NCI-H1694 treated with DMSO at 0.1 percent for 48 hours (cell line): ENCODE measurements around the gene ABAT.

Source experiments
- DNase-seq: peaks from one replicate; lab custom pipeline; 2025; lab: John Stamatoyannopoulos, UW

The ABAT gene

GRCh38 chr16:8674413-8675022 is at the start of gene ABAT:
Gene ABAT (plus strand): TSS chr16:8674617. CDS start chr16:8735740, 61,123 bp downstream.
- peak; percentile 23 for DNase-seq

GRCh38 chr16:8625491-8626087 is 48.8 kb upstream of the ABAT start:
- DNase-seq, result no peak

- no peak for DNase-seq
Observed at GRCh38 chr16:8626946-8627345, 47.5 kb upstream of the ABAT start.

GRCh38 chr16:8627456-8627855 is 47.0 kb upstream of the ABAT start:
- no peak for DNase-seq

GRCh38 chr16:8628981-8629725 is 45.3 kb upstream of the ABAT start:
- DNase-seq, result no peak

- no peak for DNase-seq
Observed at GRCh38 chr16:8630255-8630953, 44.0 kb upstream of the ABAT start.

GRCh38 chr16:8631373-8631772 is 43.0 kb upstream of the ABAT start:
- no peak for DNase-seq

GRCh38 chr16:8631818-8632465 is 42.5 kb upstream of the ABAT start:
- DNase-seq, result no peak

GRCh38 chr16:8632675-8633182 is 41.7 kb upstream of the ABAT start:
- DNase-seq, result no peak

GRCh38 chr16:8634991-8635736 is 39.3 kb upstream of the ABAT start:
- no peak for DNase-seq

GRCh38 chr16:8639694-8640093 is 34.7 kb upstream of the ABAT start:
- no peak for DNase-seq

GRCh38 chr16:8641671-8642070 is 32.7 kb upstream of the ABAT start:
- no peak for DNase-seq

GRCh38 chr16:8642146-8642545 is 32.3 kb upstream of the ABAT start:
- no peak for DNase-seq

GRCh38 chr16:8644211-8645140 is 29.9 kb upstream of the ABAT start:
- DNase-seq, result no peak

GRCh38 chr16:8645141-8645521 is 29.3 kb upstream of the ABAT start:
- no peak for DNase-seq

GRCh38 chr16:8645831-8646230 is 28.6 kb upstream of the ABAT start:
- no peak for DNase-seq

- DNase-seq, result no peak
Observed at GRCh38 chr16:8646326-8647053, 27.9 kb upstream of the ABAT start.

GRCh38 chr16:8647721-8648318 is 26.6 kb upstream of the ABAT start:
- DNase-seq, result no peak

GRCh38 chr16:8648877-8649276 is 25.5 kb upstream of the ABAT start:
- DNase-seq, result no peak
